Endodermal cell (in vitro differentiated cells): ENCODE data around the gene TBC1D20. TPM values are rescaled to one million over a fixed set of nuclear protein-coding genes. Genes with fewer than 3 reads are reported as not detected.
A peak's percentile ranks its signal among the peaks of the same experiment; 100 is the strongest.

ENCODE experiments used
- DNase-seq: peaks from one replicate; pipeline ENCODE4 v3.0.0-alpha.2; 2017
- H3K27ac ChIP-seq: 2 replicates; pipeline ENCODE4 v1.5.1; 2013; ENCODE audit warnings: mild to moderate bottlenecking, low read depth, low read length, moderate library complexity
- H3K27me3 ChIP-seq: 2 replicates; pipeline ENCODE4 v1.6.1; 2013; ENCODE audit warnings: mild to moderate bottlenecking, low read length, moderate library complexity; ENCODE audit not compliant: insufficient read depth, control insufficient read depth, poor library complexity, severe bottlenecking
- H3K36me3 ChIP-seq: 2 replicates; pipeline ENCODE4 v1.7.0; 2013; ENCODE audit warnings: mild to moderate bottlenecking, low read length, moderate library complexity; ENCODE audit not compliant: control insufficient read depth, insufficient read depth
- H3K4me1 ChIP-seq: one replicate; pipeline ENCODE4 v1.7.0; 2013; ENCODE audit warnings: low read length; ENCODE audit not compliant: control insufficient read depth, insufficient read depth
- H3K4me3 ChIP-seq: 2 replicates; pipeline ENCODE4 v1.5.1; 2013; ENCODE audit warnings: mild to moderate bottlenecking, low read length, moderate library complexity
- H3K9ac ChIP-seq: 2 replicates; pipeline ENCODE4 v1.6.1; 2013; ENCODE audit warnings: mild to moderate bottlenecking, low read length, moderate library complexity; ENCODE audit not compliant: poor library complexity, severe bottlenecking; ENCODE audit errors: extremely low read depth
- H3K9me3 ChIP-seq: 2 replicates; pipeline ENCODE4 v1.6.1; 2013; ENCODE audit warnings: mild to moderate bottlenecking, low read length, moderate library complexity; ENCODE audit not compliant: control insufficient read depth
- H3K27ac Mint-ChIP-seq: 2 replicates; pipeline ENCODE4 v1.8.0; 2020; ENCODE audit warnings: mixed read lengths
- H3K27me3 Mint-ChIP-seq: 2 replicates; pipeline ENCODE4 v1.8.0; 2021; ENCODE audit warnings: mild to moderate bottlenecking, mixed read lengths; ENCODE audit not compliant: insufficient read depth
- H3K36me3 Mint-ChIP-seq: 2 replicates; pipeline ENCODE4 v1.8.0; 2020; ENCODE audit warnings: low read depth, mixed read lengths
- H3K4me1 Mint-ChIP-seq: 2 replicates; pipeline ENCODE4 v1.8.0; 2020; ENCODE audit warnings: mixed read lengths
- H3K4me3 Mint-ChIP-seq: 2 replicates; pipeline ENCODE4 v1.8.0; 2020; ENCODE audit warnings: mild to moderate bottlenecking, moderate library complexity, mixed read lengths
- H3K9me3 Mint-ChIP-seq: 2 replicates; pipeline ENCODE4 v1.8.0; 2020; ENCODE audit warnings: mild to moderate bottlenecking, mixed read lengths
- WGBS, 2 experiments: methylation state at CpG; one replicate each; pipeline versions ENCODE4 v1.1.5 to v1.1.7; 2013; ENCODE audit warnings: missing lambda C conversion rate in 2 of 2, mixed read lengths in 1 of 2; ENCODE audit not compliant: insufficient coverage in 1 of 2, insufficient read length in 1 of 2; 5-methylcytosine and 5-hydroxymethylcytosine counted together
- total RNA-seq, 2 donors: library from RNA; stranded (reverse); fragmentation: NEBNext Ultra II Directional in 1 of 2; extraction: Animal tissue kit (Norgen Biotek cat#: 25700) in 1 of 2; gene quantifications; 2 replicates in 1 of 2; 3 replicates in 1 of 2; pipeline ENCODE4 v1.2.1, GENCODE V29; 2021
- TF ChIP-seq, protein P1 (sequence below): fragments of 200-600 bp; sonication (generic); conservative IDR thresholded peaks from 2 replicates; pipeline ENCODE4 v1.5.0; 2021; ENCODE audit warnings: antibody characterized with exemption, mild to moderate bottlenecking

The TBC1D20 gene
- total RNA-seq, 2 donors from 2014 or later = 24.9 to 28.0 TPM

GRCh38 chr20:421685-422250 is 40.6 kb downstream of the TBC1D20 start:
- H3K9me3 ChIP-seq = no peaks in the 10 kb centered on the region
- no peaks in the 10 kb centered on the region for H3K4me1 ChIP-seq
- no peaks in the 10 kb centered on the region for H3K27me3 ChIP-seq
- H3K9ac ChIP-seq = no peak overlapping the region
- no peak overlapping the region for H3K27ac ChIP-seq
- Mint-ChIP-seq H3K36me3 (peaks cover 58% of the 10 kb centered on the region), H3K27ac (no peak overlapping the region), H3K27me3 (no peaks in the 10 kb centered on the region), H3K4me1 (no peaks in the 10 kb centered on the region), H3K9me3 (no peaks in the 10 kb centered on the region), H3K4me3 (no peak overlapping the region)
- peaks cover 40% of the 10 kb centered on the region for H3K36me3 ChIP-seq
- DNase-seq = no peak
- H3K4me3 ChIP-seq = no peak overlapping the region
- 94 to 98% methylated on average over 5 to 8 of the region's 8 CpGs for WGBS, 2 experiments
- TF ChIP-seq, protein P1, sequence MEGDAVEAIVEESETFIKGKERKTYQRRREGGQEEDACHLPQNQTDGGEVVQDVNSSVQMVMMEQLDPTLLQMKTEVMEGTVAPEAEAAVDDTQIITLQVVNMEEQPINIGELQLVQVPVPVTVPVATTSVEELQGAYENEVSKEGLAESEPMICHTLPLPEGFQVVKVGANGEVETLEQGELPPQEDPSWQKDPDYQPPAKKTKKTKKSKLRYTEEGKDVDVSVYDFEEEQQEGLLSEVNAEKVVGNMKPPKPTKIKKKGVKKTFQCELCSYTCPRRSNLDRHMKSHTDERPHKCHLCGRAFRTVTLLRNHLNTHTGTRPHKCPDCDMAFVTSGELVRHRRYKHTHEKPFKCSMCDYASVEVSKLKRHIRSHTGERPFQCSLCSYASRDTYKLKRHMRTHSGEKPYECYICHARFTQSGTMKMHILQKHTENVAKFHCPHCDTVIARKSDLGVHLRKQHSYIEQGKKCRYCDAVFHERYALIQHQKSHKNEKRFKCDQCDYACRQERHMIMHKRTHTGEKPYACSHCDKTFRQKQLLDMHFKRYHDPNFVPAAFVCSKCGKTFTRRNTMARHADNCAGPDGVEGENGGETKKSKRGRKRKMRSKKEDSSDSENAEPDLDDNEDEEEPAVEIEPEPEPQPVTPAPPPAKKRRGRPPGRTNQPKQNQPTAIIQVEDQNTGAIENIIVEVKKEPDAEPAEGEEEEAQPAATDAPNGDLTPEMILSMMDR = no peak

DNA sequence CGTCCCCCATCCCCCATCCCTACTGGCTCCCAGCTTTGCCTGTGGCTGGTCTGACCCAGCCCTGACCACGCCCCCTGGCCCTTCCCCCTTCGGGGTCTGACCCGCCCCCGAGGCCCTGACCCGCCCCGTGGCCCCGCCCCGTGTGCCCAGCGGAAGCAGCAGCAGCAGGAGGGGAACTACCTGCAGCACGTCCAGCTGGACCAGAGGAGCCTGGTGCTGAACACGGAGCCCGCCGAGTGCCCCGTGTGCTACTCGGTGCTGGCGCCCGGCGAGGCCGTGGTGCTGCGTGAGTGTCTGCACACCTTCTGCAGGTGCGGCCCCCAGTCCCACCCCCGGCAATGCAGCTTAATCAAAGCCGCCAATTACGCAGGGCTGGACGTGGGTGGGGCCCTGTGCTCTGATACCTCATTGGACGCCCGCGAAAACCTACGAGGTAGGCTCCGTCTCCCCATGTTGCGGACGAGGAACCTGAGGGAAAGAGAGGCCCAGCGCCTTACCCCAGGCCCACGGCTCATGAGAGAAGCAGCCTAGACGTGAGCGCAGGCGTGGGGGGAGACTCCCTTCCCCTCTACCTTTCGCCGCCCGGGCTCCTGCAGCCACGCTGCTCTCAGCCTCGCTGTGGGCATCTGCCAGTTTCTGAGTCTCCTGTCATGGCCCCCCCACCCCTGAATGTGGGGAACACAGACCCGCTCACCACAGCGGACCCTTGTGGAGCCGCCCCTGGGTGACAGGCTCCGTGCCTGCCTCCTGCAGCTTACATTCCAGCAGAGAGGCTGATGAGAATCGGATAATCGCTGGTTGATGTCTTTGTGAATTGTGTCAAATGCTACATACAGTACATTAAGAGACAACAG is 41.4 kb downstream of the TBC1D20 start:
- DNase-seq = peak; percentile 71
- peaks cover 39% of the 10 kb centered on the region for H3K36me3 ChIP-seq
- Mint-ChIP-seq H3K4me1 (peaks cover under 1% of the 10 kb centered on the region), H3K4me3 (no peak overlapping the region), H3K36me3 (peaks cover 56% of the 10 kb centered on the region), H3K27ac (no peak overlapping the region), H3K27me3 (no peaks in the 10 kb centered on the region), H3K9me3 (no peaks in the 10 kb centered on the region)
- H3K4me3 ChIP-seq = no peak overlapping the region
- H3K9me3 ChIP-seq = no peaks in the 10 kb centered on the region
- 94 to 97% methylated on average over 27 to 48 of the region's 49 CpGs for WGBS, 2 experiments
- H3K27me3 ChIP-seq = no peaks in the 10 kb centered on the region
- no peaks in the 10 kb centered on the region for H3K4me1 ChIP-seq
- TF ChIP-seq, protein P1 = no peak
- no peak overlapping the region for H3K9ac ChIP-seq
- H3K27ac ChIP-seq = no peak overlapping the region

DNA sequence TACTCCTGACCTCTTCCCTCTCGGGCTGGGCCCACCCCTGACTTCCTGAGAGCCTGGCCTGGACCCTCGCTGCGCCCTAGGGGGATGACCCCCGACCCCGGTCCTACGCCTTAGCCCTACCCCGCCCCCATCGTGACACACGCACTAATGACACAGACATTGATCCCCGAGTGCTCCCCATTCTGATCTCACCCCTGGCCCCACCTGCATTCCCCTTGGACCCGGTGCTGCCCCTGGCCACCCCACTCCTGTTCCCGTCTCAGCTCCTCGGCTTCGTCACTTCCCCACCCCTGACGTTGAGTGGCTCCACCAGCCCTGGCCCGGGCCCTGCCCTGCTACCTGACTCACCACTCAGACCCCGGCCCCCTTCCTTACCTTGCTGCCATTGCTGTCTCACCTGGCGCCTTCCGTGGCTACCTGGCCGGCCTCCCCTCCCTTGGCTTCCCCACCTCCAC is 42.1 kb downstream of the TBC1D20 start:
- H3K36me3 Mint-ChIP-seq = peaks cover 59% of the 10 kb centered on the region
- no peaks in the 10 kb centered on the region for H3K27me3 Mint-ChIP-seq
- DNase-seq = no peak
- no peak overlapping the region for H3K27ac ChIP-seq
- no peaks in the 10 kb centered on the region for H3K9me3 ChIP-seq
- TF ChIP-seq, protein P1 = no peak
- no peak overlapping the region for H3K27ac Mint-ChIP-seq
- WGBS, 2 experiments = 95% methylated on average over 16 to 17 of the region's 20 CpGs
- no peaks in the 10 kb centered on the region for H3K27me3 ChIP-seq
- H3K4me1 Mint-ChIP-seq = peaks cover 4% of the 10 kb centered on the region
- no peaks in the 10 kb centered on the region for H3K4me1 ChIP-seq
- H3K4me3 ChIP-seq = no peak overlapping the region
- H3K9ac ChIP-seq = no peak overlapping the region
- H3K4me3 Mint-ChIP-seq = no peak overlapping the region
- H3K9me3 Mint-ChIP-seq = no peaks in the 10 kb centered on the region
- H3K36me3 ChIP-seq = peaks cover 41% of the 10 kb centered on the region
